Measurements from ENCODE around the gene CDX1. TPM values are rescaled to one million over a fixed set of nuclear protein-coding genes. Genes with fewer than 3 reads are reported as not detected.

CDX1 gene
- total and polyA plus RNA-seq, 5 donors, result 0.09 to 0.23 TPM; not detected in 3

DNA sequence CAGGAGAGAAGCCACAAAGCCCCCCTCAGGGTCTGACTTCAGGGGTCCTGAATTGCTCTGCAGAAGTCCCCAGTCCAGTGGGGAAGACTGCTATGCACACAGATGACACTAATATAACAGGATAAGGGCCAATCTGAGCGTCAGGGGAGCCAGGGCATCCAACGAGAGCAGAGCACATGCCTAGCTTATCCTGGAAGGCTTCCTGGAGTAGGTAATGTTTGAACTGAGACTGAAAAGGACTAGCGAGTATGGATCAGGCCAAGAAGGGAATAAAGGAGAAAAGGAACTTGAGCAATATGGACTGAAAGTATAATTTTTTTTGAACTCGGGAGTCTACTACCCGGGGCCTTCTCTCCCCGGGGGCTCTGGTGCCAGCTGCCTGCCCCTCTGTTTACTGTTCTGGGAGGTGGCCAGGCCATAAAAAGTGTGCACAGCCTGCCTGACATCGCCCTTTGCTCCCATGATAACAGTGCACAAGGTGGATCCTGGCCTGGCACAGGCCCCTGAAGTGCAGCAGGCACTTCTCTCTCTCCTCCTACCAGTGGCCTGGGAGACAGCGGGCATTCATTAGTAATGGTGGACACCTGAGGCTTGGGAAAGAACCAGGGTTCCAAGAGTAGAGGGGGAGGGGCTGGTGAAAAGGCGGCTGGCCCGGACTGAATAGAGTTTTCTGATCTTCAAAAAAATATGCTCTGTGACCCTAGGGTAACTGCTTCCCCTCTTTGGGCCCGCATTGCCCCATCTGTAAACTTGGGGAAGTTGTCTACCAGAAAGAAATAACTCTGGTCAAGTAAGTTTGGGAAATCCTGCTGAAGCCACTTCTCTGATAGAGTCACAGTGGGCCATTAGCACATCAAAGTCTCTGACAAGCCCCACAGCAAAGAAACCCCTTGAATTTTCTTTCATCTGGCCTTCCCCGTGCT is 18.7 kb downstream of the CDX1 start:
- H3K27me3 ChIP-seq (ENCODE audit: control insufficient read depth, insufficient read depth), result no peaks in the 10 kb centered on the region
- no peak overlapping the region for H3K27ac ChIP-seq (ENCODE audit: low read length)
- intact Hi-C loops (cut with DNase I), result no loop called here
- no peak overlapping the region for H3K4me3 ChIP-seq (ENCODE audit: low read length)
- H3K9me3 ChIP-seq (ENCODE audit: control insufficient read depth, low read length), result no peaks in the 10 kb centered on the region
- DNase-seq (no peak), ATAC-seq (no peak)
- peaks cover 3% of the 10 kb centered on the region for H3K4me1 ChIP-seq (ENCODE audit: control insufficient read depth, insufficient read depth, low read length)
- WGBS, result 86% methylated on average over 12 of the region's 12 CpGs

DNA sequence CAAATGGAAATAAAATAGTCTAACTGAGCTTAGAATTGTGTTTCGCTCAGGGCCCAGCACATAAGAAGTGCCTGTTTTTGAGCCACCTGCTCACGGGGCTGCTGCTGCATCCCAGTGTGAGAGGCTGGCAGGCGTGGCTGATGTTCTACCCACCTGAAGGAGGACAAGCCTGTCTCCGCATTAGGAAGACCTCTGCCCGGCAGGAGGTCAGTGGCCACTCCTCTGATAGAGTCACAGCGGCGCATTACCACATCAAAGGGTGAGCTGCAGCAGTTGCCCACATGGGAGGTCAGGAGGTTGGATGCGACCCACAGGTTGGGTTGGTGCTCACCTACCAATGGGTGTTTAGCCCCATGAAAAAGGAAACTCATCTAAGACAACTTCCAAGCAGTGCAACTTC is 19.6 kb downstream of the CDX1 start:
- 93% methylated on average over 8 of the region's 8 CpGs for WGBS
- no peak for ATAC-seq
- H3K4me1 ChIP-seq (ENCODE audit: control insufficient read depth, insufficient read depth, low read length), result no peaks in the 10 kb centered on the region
- H3K27ac ChIP-seq (ENCODE audit: low read length), result no peak overlapping the region
- no peaks in the 10 kb centered on the region for H3K27me3 ChIP-seq (ENCODE audit: control insufficient read depth, insufficient read depth)
- intact Hi-C loops (cut with DNase I), result no loop called here
- H3K9me3 ChIP-seq (ENCODE audit: control insufficient read depth, low read length), result no peaks in the 10 kb centered on the region
- H3K4me3 ChIP-seq (ENCODE audit: low read length), result no peak overlapping the region
- no peak for DNase-seq

DNA sequence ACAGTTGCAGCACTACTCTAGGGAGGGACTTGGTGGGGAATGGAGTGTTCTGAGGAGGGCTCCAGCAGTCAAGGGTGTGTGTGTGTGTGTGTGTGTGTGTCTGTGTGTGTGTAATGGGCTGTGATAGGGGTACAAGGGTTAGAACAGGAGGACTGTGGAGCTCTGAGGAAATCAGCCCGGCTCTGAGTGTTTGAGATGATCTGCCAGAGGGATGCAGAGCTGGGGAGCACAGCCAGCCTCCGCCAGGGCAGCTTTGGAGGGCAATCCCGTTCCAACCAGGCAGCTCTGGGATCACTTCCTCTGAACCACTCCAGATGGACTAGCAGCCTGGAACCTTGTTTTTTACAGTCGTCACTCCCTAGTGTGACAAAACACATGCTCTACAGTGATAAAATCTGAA is 20.3 kb downstream of the CDX1 start:
- WGBS, result 59% methylated on average over 4 of the region's 4 CpGs
- ATAC-seq, result no peak

DNA sequence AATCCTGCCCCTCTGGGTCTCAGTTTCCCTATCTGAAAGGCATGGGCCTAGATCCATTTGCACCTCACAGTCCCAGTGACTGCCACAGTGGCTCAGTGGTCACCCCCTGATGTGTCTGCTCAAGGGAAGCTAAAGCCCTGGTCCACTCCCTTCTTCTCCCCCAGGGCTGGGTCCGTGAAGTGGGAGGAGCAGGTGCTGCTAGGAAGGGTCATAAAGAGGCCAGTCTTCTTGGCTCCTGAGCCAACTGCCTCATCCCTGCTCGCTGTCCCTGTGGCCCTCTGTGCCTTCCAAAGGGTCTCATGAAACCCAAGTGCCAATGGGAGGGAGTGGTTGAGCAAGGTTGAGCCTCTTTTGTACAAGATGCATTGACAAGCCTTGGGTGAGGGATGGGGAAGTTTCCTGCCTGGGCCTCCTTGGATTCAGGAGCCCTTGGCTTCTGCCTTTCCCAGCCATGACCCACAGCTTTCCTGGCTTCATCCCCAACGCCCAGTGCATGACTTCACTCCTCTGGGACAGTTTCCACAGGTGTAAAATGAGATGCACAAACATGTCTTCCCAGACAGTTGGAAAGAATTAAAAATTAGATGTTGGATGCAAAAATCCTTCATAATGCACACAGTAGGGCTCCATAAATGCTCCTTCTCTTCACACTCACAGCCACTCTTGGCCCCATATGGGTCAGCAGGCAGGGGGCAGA is 21.7 kb downstream of the CDX1 start:
- H3K9me3 ChIP-seq (ENCODE audit: control insufficient read depth, low read length), result no peaks in the 10 kb centered on the region
- DNase-seq, result no peak
- H3K4me3 ChIP-seq (ENCODE audit: low read length), result no peak overlapping the region
- no peak for ATAC-seq
- intact Hi-C loops (cut with DNase I), result no loop called here
- H3K27ac ChIP-seq (ENCODE audit: low read length), result no peak overlapping the region
- H3K27me3 ChIP-seq (ENCODE audit: control insufficient read depth, insufficient read depth), result no peaks in the 10 kb centered on the region
- 63% methylated on average over 3 of the region's 3 CpGs for WGBS
- H3K4me1 ChIP-seq (ENCODE audit: control insufficient read depth, insufficient read depth, low read length), result no peaks in the 10 kb centered on the region

More for the DNA sequence above, 20.3 kb downstream of the CDX1 start:
- Histone ChIP-seq H3K9me3 (ENCODE audit: control insufficient read depth, low read length) (no peaks in the 10 kb centered on the region), H3K4me3 (ENCODE audit: low read length) (no peak overlapping the region), H3K4me1 (ENCODE audit: control insufficient read depth, insufficient read depth, low read length) (no peaks in the 10 kb centered on the region), H3K27me3 (ENCODE audit: control insufficient read depth, insufficient read depth) (no peaks in the 10 kb centered on the region), H3K27ac (ENCODE audit: low read length) (no peak overlapping the region)
- intact Hi-C loops (cut with DNase I), result no loop called here
- DNase-seq, result no peak

DNA sequence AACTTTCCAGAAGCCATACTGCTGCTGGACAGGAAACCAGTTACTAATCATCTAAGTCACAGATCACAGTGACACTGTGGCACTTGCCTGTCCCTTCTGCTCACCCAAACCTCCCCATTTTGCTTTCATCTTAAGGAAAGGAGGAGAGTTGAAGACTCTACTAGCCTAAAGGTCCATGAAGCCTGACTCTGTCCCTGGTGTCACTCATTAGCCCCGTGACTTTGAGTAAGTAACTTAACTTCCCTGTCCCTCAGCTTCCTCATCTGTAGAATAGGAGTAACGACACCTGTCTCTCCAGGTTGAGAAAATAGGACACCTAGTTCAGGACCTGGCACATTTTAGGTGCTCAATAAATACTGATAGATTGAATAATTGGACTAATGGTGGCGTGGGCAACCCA is 22.7 kb downstream of the CDX1 start:
- no peak for DNase-seq
- Histone ChIP-seq H3K27ac (ENCODE audit: low read length) (no peak overlapping the region), H3K27me3 (ENCODE audit: control insufficient read depth, insufficient read depth) (no peaks in the 10 kb centered on the region), H3K4me1 (ENCODE audit: control insufficient read depth, insufficient read depth, low read length) (no peaks in the 10 kb centered on the region), H3K9me3 (ENCODE audit: control insufficient read depth, low read length) (no peaks in the 10 kb centered on the region), H3K4me3 (ENCODE audit: low read length) (no peak overlapping the region)
- no peak for ATAC-seq
- WGBS, result 83% methylated on average over 3 of the region's 3 CpGs
- intact Hi-C loops (cut with DNase I), result no loop called here

DNA sequence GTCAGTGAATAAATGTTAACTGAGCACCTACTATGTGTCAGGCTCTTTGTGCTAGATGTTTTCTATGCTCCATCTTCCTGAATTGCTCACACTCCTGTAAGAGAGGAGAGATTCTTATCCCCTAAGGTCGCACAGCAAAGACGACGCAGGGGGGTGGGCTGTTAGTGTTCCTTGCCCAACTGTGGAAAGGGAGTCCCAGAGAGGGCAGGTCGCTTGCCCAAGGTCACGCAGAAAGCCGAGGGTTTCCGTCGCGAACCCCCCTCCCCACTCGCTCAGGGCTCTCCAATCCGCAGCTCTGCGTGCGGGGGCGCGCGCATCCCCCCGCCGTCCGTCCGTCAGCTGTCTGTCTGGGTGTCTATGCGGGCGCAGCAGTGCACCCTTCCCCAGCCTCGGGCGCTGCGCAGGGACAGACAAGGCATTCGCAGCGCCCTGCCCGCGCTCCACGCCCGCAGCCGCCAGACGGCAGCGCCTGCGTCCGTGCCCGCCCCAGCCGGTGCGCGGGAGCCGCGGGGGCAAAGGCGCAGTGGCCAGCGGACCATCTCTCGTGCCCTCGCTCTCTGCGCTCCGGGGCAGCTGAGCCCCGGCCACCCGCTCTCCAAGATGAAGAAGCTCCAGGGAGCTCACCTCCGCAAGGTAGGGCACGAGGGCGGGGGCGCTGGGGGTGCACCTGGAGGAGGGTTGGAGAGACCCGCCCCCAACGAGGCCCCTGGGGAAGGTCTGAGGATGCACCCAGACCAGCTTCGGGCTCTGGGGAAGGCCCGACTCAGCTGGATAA is 23.3 kb downstream of the CDX1 start, which contains the start of gene SLC6A7:
Gene SLC6A7 (plus strand): TSS at position 335 of the 775 bp plus-strand sequence. CDS start 266 bp downstream, at position 601.
- 6% methylated on average over 58 of the region's 58 CpGs for WGBS
- Histone ChIP-seq H3K4me3 (ENCODE audit: low read length) (no peak within 1 kb of the TSS), H3K9me3 (ENCODE audit: control insufficient read depth, low read length) (no peaks in the 10 kb centered on the region), H3K4me1 (ENCODE audit: control insufficient read depth, insufficient read depth, low read length) (no peaks in the 10 kb centered on the region), H3K27me3 (ENCODE audit: control insufficient read depth, insufficient read depth) (no peaks in the 10 kb centered on the region), H3K27ac (ENCODE audit: low read length) (no peak within 1 kb of the TSS)
- ATAC-seq (peak in 1 of 2 donors; percentile 11), DNase-seq (peak in 1 of 3 donors; percentile 50)
- intact Hi-C loops (cut with DNase I), result no loop called here

DNA sequence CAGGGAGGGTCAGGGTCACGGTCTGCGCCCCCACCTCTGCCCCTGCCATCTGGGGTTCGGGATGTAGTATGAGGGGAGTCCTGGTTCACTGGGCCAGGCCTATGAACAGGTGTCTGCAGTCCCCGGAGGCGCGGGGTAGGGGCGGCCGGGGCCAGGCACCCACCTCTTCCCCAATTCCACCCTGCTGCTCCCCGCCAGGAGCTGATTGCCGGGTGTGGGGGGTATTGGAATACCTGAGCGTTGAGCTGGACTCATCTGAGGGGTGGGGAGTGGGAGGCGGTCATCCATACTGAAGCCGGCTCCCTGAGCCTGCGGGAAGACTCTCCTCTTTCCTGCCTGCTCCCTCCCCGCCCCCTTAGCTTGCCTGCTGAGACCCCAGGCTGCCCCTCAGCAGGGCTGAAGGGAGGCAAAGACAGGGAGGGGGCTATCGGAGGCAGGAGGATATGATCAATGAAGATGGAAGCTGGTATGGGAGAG is 24.0 kb downstream of the CDX1 start:
- Histone ChIP-seq H3K27ac (ENCODE audit: low read length) (no peak overlapping the region), H3K4me3 (ENCODE audit: low read length) (no peak overlapping the region), H3K4me1 (ENCODE audit: control insufficient read depth, insufficient read depth, low read length) (no peaks in the 10 kb centered on the region), H3K27me3 (ENCODE audit: control insufficient read depth, insufficient read depth) (no peaks in the 10 kb centered on the region), H3K9me3 (ENCODE audit: control insufficient read depth, low read length) (no peaks in the 10 kb centered on the region)
- ATAC-seq, result no peak
- WGBS, result 51% methylated on average over 16 of the region's 16 CpGs
- peak in 1 of 3 donors; percentile 31 for DNase-seq
- intact Hi-C loops (cut with DNase I), result no loop called here

DNA sequence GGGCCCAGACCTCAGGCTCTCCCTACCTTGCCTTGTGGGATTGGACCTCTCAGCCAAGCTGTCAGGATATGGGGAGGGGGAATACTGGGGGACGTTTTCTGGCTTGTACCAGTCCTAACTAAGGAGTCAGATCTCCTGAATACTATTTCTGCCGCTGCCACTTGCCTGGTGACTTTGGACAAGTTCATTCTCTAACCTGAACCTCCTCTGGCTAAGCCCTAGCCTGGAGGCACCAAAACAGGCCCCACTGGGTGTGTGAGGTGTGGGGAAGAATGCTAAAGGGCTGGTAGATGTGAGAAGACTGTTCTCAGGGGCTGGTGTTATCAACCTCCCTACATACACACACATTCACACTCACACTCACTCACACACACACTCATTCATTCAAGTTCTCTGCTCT is 24.4 kb downstream of the CDX1 start:
- intact Hi-C loops (cut with DNase I), result no loop called here
- H3K4me1 ChIP-seq (ENCODE audit: control insufficient read depth, insufficient read depth, low read length), result no peaks in the 10 kb centered on the region
- ATAC-seq (no peak), DNase-seq (peak in 1 of 3 donors; percentile 15)
- H3K27ac ChIP-seq (ENCODE audit: low read length), result no peak overlapping the region
- 47% methylated on average over 2 of the region's 2 CpGs for WGBS
- H3K4me3 ChIP-seq (ENCODE audit: low read length), result no peak overlapping the region
- no peaks in the 10 kb centered on the region for H3K9me3 ChIP-seq (ENCODE audit: control insufficient read depth, low read length)
- no peaks in the 10 kb centered on the region for H3K27me3 ChIP-seq (ENCODE audit: control insufficient read depth, insufficient read depth)

DNA sequence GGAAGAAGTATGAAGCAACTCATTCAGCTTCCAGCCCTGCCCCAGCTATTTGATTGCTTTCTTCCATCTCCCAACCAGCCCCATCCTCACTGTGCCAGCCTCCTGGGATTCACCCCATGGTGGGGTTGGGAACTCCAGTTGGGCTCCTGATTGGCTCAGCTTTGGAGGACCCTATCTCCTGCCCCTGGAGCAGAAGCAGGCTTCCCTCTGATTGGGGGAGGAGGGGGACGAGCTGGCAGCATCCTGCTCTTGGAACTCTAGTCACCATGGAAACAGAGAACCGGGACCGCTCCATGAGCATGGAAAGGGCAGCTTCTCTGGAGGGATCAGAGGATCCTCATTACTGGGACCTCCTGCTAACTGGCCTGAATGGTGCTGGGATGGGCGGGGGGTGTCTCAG is 25.9 kb downstream of the CDX1 start:
- H3K9me3 ChIP-seq (ENCODE audit: control insufficient read depth, low read length), result no peaks in the 10 kb centered on the region
- H3K27ac ChIP-seq (ENCODE audit: low read length), result no peak overlapping the region
- H3K4me3 ChIP-seq (ENCODE audit: low read length), result no peak overlapping the region
- intact Hi-C loops (cut with DNase I), result no loop called here
- no peaks in the 10 kb centered on the region for H3K27me3 ChIP-seq (ENCODE audit: control insufficient read depth, insufficient read depth)
- DNase-seq (peak in 1 of 3 donors; percentile 19), ATAC-seq (no peak)
- no peaks in the 10 kb centered on the region for H3K4me1 ChIP-seq (ENCODE audit: control insufficient read depth, insufficient read depth, low read length)
- 76% methylated on average over 4 of the region's 4 CpGs for WGBS

DNA sequence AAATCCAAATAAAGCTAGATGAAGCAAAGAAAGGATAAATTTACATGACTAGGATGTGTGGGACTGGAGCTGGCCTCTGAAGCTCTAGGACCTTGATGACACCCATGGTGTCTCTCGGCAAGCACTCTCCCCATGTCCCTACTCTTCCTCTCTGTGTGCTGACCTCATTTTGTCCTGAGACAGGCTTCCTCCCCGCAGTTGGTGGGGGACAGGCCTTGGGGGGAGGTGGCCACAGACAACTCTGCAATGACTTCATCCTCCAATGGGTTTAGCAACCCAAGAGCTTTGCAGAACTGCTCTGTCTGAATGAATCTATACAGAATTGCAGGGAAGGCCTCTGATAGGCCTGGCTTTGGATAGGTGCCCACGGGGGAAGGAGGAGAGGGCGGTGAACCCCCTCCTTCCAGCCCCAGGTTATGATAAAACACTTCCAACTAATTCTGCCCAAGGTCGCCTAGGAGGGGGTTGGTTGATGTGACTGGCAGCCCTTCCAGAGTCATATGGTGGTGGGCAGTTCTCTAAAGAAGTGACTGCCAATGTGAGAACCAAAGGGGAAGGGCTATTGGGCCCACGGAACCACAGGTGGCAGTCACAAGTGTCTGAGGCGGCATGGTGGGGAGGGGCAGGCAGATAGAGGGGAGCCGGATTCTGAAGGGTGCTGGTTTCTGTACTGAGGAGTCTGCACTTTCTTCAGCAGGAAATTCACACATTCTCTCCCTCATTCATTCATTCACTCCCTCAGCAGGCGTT is 29.3 kb downstream of the CDX1 start:
- ATAC-seq (no peak), DNase-seq (peak in 1 of 3 donors; percentile 5)
- Histone ChIP-seq H3K4me3 (ENCODE audit: low read length) (no peak overlapping the region), H3K9me3 (ENCODE audit: control insufficient read depth, low read length) (no peaks in the 10 kb centered on the region), H3K27ac (ENCODE audit: low read length) (no peak overlapping the region), H3K4me1 (ENCODE audit: control insufficient read depth, insufficient read depth, low read length) (no peaks in the 10 kb centered on the region), H3K27me3 (ENCODE audit: control insufficient read depth, insufficient read depth) (no peaks in the 10 kb centered on the region)
- WGBS, result 80% methylated on average over 9 of the region's 9 CpGs
- intact Hi-C loops (cut with DNase I), result no loop called here

All from right cardiac atrium (tissue), 5 donors.